Body of pancreas (tissue), 4 donors: ENCODE data around the gene SHF. TPM values are rescaled to one million over a fixed set of nuclear protein-coding genes. Genes with fewer than 3 reads are reported as not detected.

Experiments used
- ATAC-seq: fragments of 150-250 bp; one replicate; pipeline ENCODE4 v1.9.1; 2016
- DNase-seq, 4 donors: peaks; one replicate each; pipeline ENCODE4 v3.0.0-alpha.2; 2019
- H3K27ac ChIP-seq, 4 donors: fragments of 200-600 bp; sonication (generic); 1 replicate in 3 of 4; 2 replicates in 1 of 4; pipeline versions ENCODE4 v1.5.1 to v1.6.1; 2016 to 2019; ENCODE audit warnings: mild to moderate bottlenecking in 1 of 4, mixed read lengths in 1 of 4, moderate library complexity in 1 of 4
- H3K27me3 ChIP-seq, 2 donors: fragments of 200-600 bp; sonication (generic); one replicate each; pipeline ENCODE4 v1.6.0; 2016; ENCODE audit warnings: mild to moderate bottlenecking in 1 of 2
- H3K36me3 ChIP-seq, 2 donors: fragments of 200-600 bp; sonication (generic); replicated peaks in 1 of 2; 2 replicates each; pipeline ENCODE4 v1.5.1; 2016; ENCODE audit warnings: low read depth in 2 of 2; ENCODE audit not compliant: insufficient read depth in 1 of 2
- H3K4me1 ChIP-seq: fragments of 200-600 bp; sonication (generic); one replicate; pipeline ENCODE4 v1.6.0; 2016
- H3K4me3 ChIP-seq, 2 donors: fragments of 200-600 bp; sonication (generic); 1 replicate in 1 of 2; 2 replicates in 1 of 2; pipeline ENCODE4 v1.5.1; 2016 to 2019
- H3K9me3 ChIP-seq, 3 donors: fragments of 200-600 bp; sonication (generic); 1 replicate in 2 of 3; 2 replicates in 1 of 3; pipeline ENCODE4 v1.5.1; 2016
- CTCF ChIP-seq, 7 experiments: fragments of 450-650 bp in 4 of 7; fragments of 200-600 bp in 3 of 7; sonication (generic) in 3 of 7; IDR thresholded peaks; one replicate each; pipeline ENCODE4 v1.5.1; 2016 to 2019; ENCODE audit warnings: antibody characterized with exemption in 7 of 7
- POLR2A ChIP-seq, 3 donors: fragments of 450-650 bp; IDR thresholded peaks; one replicate each; pipeline ENCODE4 v1.6.1; 2016; ENCODE audit warnings: antibody characterized with exemption in 3 of 3, mild to moderate bottlenecking in 2 of 3
- WGBS, 2 donors: methylation state at CpG; one replicate each; pipeline ENCODE4 v1.1.5; 2017; 5-methylcytosine and 5-hydroxymethylcytosine counted together
- intact Hi-C: fragments of 100-400 bp; cut with DNase I; formaldehyde crosslinking; loops from one replicate; pipeline ENCODE4 v1.15.1; 2023
- total RNA-seq, 2 donors: library from RNA; depleted of rRNA; stranded (reverse); fragments of >200 nt; gene quantifications; one replicate each; pipeline ENCODE4 v1.1.0, GENCODE V29; 2016

The SHF gene
- total RNA-seq, 2 donors from 2014 or later: 2.0 to 2.9 TPM

GRCh38 chr15:45186771-45187577 lies 792 bp downstream of the SHF start:
- H3K4me3 ChIP-seq: no peak overlapping the region
- intact Hi-C loops: no loop called here
- no peaks in the 10 kb centered on the region for H3K9me3 ChIP-seq
- ATAC-seq (no peak), DNase-seq (no peak)
- H3K36me3 ChIP-seq: no peaks in the 10 kb centered on the region
- H3K4me1 ChIP-seq: peaks cover 15% of the 10 kb centered on the region
- WGBS, 2 donors: 55% methylated on average over 23 to 27 of the region's 42 CpGs
- H3K27me3 ChIP-seq: no peaks in the 10 kb centered on the region
- no peak for TF ChIP-seq CTCF (IDR thresholded peaks at IDR 0.05)
- no peak for TF ChIP-seq POLR2A (IDR thresholded peaks at IDR 0.05)
- H3K27ac ChIP-seq: peak overlapping the region in 1 of 4 donors; percentile 13

- Histone ChIP-seq H3K36me3 (no peaks in the 10 kb centered on the region), H3K4me3 (no peak overlapping the region), H3K27ac (peak overlapping the region in 1 of 4 donors; percentile 13), H3K9me3 (no peaks in the 10 kb centered on the region), H3K27me3 (no peaks in the 10 kb centered on the region), H3K4me1 (peaks cover 15% of the 10 kb centered on the region)
- DNase-seq (no peak), ATAC-seq (no peak)
- TF ChIP-seq CTCF (IDR thresholded peaks at IDR 0.05): no peak
- TF ChIP-seq POLR2A (IDR thresholded peaks at IDR 0.05): no peak
- intact Hi-C loops: no loop called here
- WGBS, 2 donors: 53 to 74% methylated on average over 3 to 8 of the region's 8 CpGs
Observed at GRCh38 chr15:45185903-45186770, 1.6 kb downstream of the SHF start.

- 90 to 92% methylated on average over 2 to 3 of the region's 3 CpGs for WGBS, 2 donors
- intact Hi-C loops: no loop called here
- Histone ChIP-seq H3K36me3 (no peaks in the 10 kb centered on the region), H3K27ac (no peak overlapping the region), H3K4me1 (peaks cover 15% of the 10 kb centered on the region), H3K4me3 (no peak overlapping the region), H3K9me3 (no peaks in the 10 kb centered on the region), H3K27me3 (no peaks in the 10 kb centered on the region)
- ATAC-seq (no peak), DNase-seq (no peak)
- no peak for TF ChIP-seq POLR2A (IDR thresholded peaks at IDR 0.05)
- no peak for TF ChIP-seq CTCF (IDR thresholded peaks at IDR 0.05)
Observed at GRCh38 chr15:45185069-45185779, 2.5 kb downstream of the SHF start.

- ATAC-seq (no peak), DNase-seq (no peak)
- no peaks in the 10 kb centered on the region for H3K36me3 ChIP-seq
- no peaks in the 10 kb centered on the region for H3K27me3 ChIP-seq
- H3K27ac ChIP-seq: no peak overlapping the region
- no peak overlapping the region for H3K4me3 ChIP-seq
- intact Hi-C loops: no loop called here
- 56 to 86% methylated on average over 1 to 9 of the region's 9 CpGs for WGBS, 2 donors
- no peaks in the 10 kb centered on the region for H3K9me3 ChIP-seq
- TF ChIP-seq POLR2A (IDR thresholded peaks at IDR 0.05): no peak
- TF ChIP-seq CTCF (IDR thresholded peaks at IDR 0.05): no peak
- H3K4me1 ChIP-seq: peaks cover 15% of the 10 kb centered on the region
Observed at GRCh38 chr15:45184562-45185041, 3.2 kb downstream of the SHF start.
